ENCODE measurements around the gene RBM28.

RBM28 gene

DNA sequence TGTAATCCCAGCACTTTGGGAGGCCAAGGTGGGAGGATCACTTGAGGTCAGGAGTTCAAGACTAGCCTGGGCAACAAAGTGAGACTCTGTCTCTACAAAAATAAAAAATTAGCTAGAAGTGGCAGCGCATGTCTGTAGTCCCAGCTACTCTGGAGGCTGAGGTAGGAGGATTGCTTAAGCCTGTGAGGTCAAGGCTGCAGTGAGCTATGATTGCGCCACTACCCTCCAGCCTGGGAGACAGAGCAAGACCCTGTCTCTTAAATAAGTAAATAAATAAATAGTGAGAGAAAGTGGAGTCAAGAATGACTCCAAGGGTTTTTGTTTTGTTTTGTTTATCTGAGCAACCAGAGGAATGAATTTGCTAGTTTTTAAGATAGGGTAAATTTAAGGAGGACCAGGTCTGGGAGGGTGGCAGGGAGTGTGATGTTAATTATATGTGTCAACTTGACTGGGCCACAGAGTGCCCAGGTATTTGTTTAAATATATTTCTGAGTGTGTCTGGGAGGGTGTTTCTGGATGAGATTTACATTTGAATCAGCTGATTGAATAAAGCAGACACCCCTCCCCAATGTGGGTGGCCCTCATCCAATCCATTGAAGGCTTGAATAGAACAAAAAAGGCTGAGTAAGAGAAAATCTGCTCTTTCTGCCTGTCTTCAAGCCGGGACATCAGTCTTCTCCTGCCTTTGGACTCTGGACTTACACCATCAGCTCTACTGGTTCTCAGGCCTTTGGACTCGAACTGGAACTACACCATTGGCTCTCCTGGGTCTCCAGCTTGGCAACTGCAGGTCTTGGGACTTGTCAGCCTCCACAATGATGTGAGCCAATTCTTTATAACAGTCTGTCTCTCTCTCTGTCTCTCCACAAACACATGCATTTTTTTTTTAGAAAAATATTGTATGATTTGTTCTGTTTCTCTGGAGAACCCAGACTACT lies 42.5 kb upstream of the RBM28 start:
- H3K9me3 ChIP-seq (ENCODE audit: control insufficient read depth in 2 of 2, low read length in 2 of 2): no peaks in the 10 kb centered on the region
- no peaks in the 10 kb centered on the region for H3K36me3 ChIP-seq (ENCODE audit: control insufficient read depth in 2 of 2, insufficient read depth in 2 of 2, low read length in 2 of 2)
- no peak overlapping the region for H3K4me3 ChIP-seq (ENCODE audit: low read length in 2 of 2)
- H3K9ac ChIP-seq (ENCODE audit: low read length in 2 of 2): no peak overlapping the region
- H3K4me1 ChIP-seq (ENCODE audit: control insufficient read depth, insufficient read depth, low read length): peaks cover 10% of the 10 kb centered on the region
- peaks cover 0 to 4% of the 10 kb centered on the region in 2 donors for H3K27me3 ChIP-seq (ENCODE audit: control insufficient read depth in 1 of 2, insufficient read depth in 2 of 2, low read length in 2 of 2)
- H3K27ac ChIP-seq (ENCODE audit: low read length): no peak overlapping the region

DNA sequence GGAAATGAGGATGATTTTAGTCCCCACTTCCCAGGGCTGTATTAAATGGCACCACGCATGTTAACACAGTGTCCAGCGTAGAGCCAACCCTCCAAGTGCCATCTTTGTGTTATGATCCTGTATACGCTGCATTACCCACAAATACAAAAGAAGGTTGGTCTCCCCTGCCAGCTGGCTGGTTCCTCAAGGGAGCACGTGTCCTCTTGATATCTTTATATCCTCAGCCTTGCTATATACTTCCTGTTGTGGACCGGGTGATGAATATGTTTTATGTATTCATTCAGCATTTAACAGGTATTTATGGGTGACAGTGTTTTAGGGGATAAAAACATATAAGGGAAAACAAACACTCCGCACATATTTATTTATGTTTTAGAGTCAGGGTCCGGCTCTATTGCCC lies 41.0 kb upstream of the RBM28 start:
- H3K9ac ChIP-seq (ENCODE audit: low read length in 2 of 2): no peak overlapping the region
- H3K36me3 ChIP-seq (ENCODE audit: control insufficient read depth in 2 of 2, insufficient read depth in 2 of 2, low read length in 2 of 2): no peaks in the 10 kb centered on the region

DNA sequence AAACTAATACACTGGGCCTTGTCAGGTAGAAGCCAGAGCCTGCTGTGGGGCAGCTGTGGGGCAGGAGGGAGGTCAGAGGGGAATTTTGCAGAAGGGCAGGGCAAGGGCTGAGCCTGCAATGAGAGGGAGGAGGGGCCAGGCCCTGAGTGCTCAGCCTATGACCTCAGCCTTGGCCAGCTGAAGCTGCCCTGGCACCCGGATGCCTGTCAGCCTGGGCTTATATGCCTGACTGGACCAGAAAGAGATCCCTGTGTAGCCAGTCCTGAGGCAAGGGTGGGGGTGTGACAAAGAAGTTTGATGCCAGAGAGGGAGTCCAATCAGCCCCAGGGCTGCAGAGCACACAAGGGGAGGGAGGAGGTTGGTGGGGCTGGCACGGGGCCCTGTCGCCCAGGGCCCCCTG lies 40.1 kb upstream of the RBM28 start:
- H3K27ac ChIP-seq (ENCODE audit: low read length): no peak overlapping the region
- H3K9ac ChIP-seq (ENCODE audit: low read length in 2 of 2): no peak overlapping the region
- peaks cover 10% of the 10 kb centered on the region for H3K4me1 ChIP-seq (ENCODE audit: control insufficient read depth, insufficient read depth, low read length)
- H3K36me3 ChIP-seq (ENCODE audit: control insufficient read depth in 2 of 2, insufficient read depth in 2 of 2, low read length in 2 of 2): no peaks in the 10 kb centered on the region
- H3K27me3 ChIP-seq (ENCODE audit: control insufficient read depth in 1 of 2, insufficient read depth in 2 of 2, low read length in 2 of 2): peaks cover 0 to 4% of the 10 kb centered on the region in 2 donors
- no peak overlapping the region for H3K4me3 ChIP-seq (ENCODE audit: low read length in 2 of 2)
- H3K9me3 ChIP-seq (ENCODE audit: control insufficient read depth in 2 of 2, low read length in 2 of 2): no peaks in the 10 kb centered on the region

More for the DNA sequence above, 41.0 kb upstream of the RBM28 start:
- H3K4me3 ChIP-seq (ENCODE audit: low read length in 2 of 2): no peak overlapping the region
- no peaks in the 10 kb centered on the region for H3K9me3 ChIP-seq (ENCODE audit: control insufficient read depth in 2 of 2, low read length in 2 of 2)
- no peak overlapping the region for H3K27ac ChIP-seq (ENCODE audit: low read length)
- H3K4me1 ChIP-seq (ENCODE audit: control insufficient read depth, insufficient read depth, low read length): peaks cover 10% of the 10 kb centered on the region
- H3K27me3 ChIP-seq (ENCODE audit: control insufficient read depth in 1 of 2, insufficient read depth in 2 of 2, low read length in 2 of 2): peaks cover 0 to 4% of the 10 kb centered on the region in 2 donors

DNA sequence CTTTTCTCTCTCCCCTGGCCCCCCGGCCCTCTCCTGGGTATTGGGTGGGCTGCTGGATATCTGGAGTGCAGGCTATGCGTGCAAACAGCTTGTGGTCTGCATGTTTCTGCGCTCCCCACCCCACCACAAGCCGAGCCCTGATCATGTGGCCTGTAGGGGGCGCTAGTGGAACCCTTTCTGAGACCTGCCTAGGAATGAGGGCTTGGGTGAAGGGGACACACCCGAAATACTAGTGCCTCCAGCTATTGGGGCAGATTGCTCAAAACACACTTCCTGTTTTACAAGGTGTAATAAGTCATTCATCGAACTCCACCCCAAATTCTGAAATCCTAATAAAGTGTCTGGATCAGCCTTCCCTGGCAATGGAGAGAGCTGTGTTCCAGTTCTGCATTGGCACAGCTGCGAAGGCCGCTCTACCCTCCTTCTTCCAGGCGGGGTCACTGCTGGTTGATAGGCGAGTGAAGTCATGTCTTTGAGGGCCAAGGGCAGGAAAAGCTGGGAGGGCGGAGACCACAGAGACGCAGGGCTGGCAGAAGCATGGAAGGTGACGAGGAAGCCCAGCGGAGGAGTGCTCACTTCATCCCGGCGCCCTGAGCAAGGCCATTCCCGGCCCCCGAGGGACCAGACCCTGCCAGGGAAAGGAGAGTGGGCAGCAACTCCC lies 37.6 kb upstream of the RBM28 start:
- Histone ChIP-seq H3K4me1 (ENCODE audit: control insufficient read depth, insufficient read depth, low read length) (no peaks in the 10 kb centered on the region), H3K9me3 (ENCODE audit: control insufficient read depth in 2 of 2, low read length in 2 of 2) (no peaks in the 10 kb centered on the region), H3K27ac (ENCODE audit: low read length) (no peak overlapping the region), H3K4me3 (ENCODE audit: low read length in 2 of 2) (no peak overlapping the region), H3K36me3 (ENCODE audit: control insufficient read depth in 2 of 2, insufficient read depth in 2 of 2, low read length in 2 of 2) (no peaks in the 10 kb centered on the region), H3K9ac (ENCODE audit: low read length in 2 of 2) (no peak overlapping the region), H3K27me3 (ENCODE audit: control insufficient read depth in 1 of 2, insufficient read depth in 2 of 2, low read length in 2 of 2) (no peaks in the 10 kb centered on the region)

DNA sequence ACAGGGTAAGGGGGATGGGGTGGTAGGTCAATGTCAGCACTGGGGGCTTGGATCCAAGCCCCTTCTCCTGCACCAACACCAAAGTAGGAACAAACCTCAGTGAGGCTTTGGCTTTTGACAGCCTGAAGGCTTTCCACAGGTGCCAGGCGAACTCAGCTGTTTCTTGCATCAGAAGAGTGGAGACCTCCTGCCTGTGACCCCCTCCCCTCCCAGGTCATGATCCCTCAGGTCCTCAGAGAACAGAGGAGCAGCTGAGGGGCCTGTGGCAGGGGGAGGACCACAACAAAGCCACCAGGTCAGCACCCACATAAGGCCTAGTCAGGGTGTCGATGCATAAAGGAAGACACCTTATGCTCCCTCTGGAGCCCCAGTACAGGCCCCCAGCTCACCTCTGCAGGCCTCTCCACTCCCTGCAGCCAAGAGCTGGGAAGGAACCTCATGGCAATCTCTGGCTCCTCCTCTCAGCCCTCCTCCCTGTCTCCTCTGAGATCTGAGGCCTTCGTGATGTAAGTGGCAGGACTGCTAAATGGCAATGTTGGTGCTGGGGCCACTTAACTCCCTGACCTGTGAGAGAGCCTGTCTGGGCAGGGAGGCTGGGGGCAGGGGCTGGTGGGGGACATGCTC lies 36.9 kb upstream of the RBM28 start:
- Histone ChIP-seq H3K9ac (ENCODE audit: low read length in 2 of 2) (no peak overlapping the region), H3K36me3 (ENCODE audit: control insufficient read depth in 2 of 2, insufficient read depth in 2 of 2, low read length in 2 of 2) (no peaks in the 10 kb centered on the region), H3K4me3 (ENCODE audit: low read length in 2 of 2) (no peak overlapping the region), H3K9me3 (ENCODE audit: control insufficient read depth in 2 of 2, low read length in 2 of 2) (no peaks in the 10 kb centered on the region), H3K27me3 (ENCODE audit: control insufficient read depth in 1 of 2, insufficient read depth in 2 of 2, low read length in 2 of 2) (no peaks in the 10 kb centered on the region), H3K4me1 (ENCODE audit: control insufficient read depth, insufficient read depth, low read length) (no peaks in the 10 kb centered on the region), H3K27ac (ENCODE audit: low read length) (no peak overlapping the region)

DNA sequence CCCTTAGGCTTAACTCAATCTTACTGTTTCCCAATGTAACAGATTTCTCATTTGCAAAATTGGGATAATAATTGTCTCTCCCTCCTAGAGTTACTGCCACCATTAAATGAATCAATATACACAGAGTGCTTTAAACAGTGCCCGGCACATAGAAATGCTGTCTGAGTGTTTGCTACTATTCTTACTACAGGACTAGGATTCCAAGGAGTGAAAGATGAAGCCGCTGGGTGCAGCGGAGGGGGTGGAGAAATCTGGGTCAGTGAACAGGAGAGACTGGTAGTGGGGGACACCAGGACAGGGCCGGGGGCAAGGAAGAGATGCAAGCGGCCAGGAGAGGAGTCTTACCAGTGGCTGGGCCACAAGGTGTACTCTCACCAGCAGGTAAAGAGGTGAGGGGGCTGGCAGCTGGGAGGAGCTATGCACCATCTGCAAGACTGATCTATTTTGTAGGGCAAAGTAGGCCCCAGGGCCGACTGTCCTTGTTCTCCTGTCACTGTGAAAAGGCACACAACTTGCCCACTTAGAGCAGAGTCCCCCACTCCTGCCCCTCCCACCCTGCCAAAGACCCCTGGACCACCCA lies 36.3 kb upstream of the RBM28 start:
- Histone ChIP-seq H3K4me3 (ENCODE audit: low read length in 2 of 2) (no peak overlapping the region), H3K27ac (ENCODE audit: low read length) (no peak overlapping the region), H3K9ac (ENCODE audit: low read length in 2 of 2) (no peak overlapping the region), H3K4me1 (ENCODE audit: control insufficient read depth, insufficient read depth, low read length) (no peaks in the 10 kb centered on the region), H3K36me3 (ENCODE audit: control insufficient read depth in 2 of 2, insufficient read depth in 2 of 2, low read length in 2 of 2) (no peaks in the 10 kb centered on the region), H3K9me3 (ENCODE audit: control insufficient read depth in 2 of 2, low read length in 2 of 2) (no peaks in the 10 kb centered on the region), H3K27me3 (ENCODE audit: control insufficient read depth in 1 of 2, insufficient read depth in 2 of 2, low read length in 2 of 2) (no peaks in the 10 kb centered on the region)

DNA sequence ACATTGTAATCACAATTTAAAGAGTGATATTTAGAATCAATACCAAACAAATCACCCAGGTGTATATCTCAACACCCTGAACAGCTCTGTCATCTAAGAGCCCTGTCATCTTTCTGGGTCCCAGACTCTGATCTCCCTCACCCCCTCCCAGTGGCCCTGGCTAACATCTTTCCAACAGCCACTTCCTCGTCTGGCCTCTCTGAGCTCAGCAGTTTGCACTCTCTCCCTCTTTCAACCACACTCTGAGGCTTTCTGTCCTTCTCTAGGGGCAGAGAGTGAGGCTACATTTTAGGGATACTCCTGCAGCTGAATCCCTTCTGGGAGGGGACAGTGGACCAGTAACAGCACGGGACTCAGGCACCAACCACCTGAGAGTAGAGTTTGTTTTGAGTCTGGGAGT lies 34.9 kb upstream of the RBM28 start:
- no peaks in the 10 kb centered on the region for H3K4me1 ChIP-seq (ENCODE audit: control insufficient read depth, insufficient read depth, low read length)
- H3K27me3 ChIP-seq (ENCODE audit: control insufficient read depth in 1 of 2, insufficient read depth in 2 of 2, low read length in 2 of 2): no peaks in the 10 kb centered on the region
- no peaks in the 10 kb centered on the region for H3K36me3 ChIP-seq (ENCODE audit: control insufficient read depth in 2 of 2, insufficient read depth in 2 of 2, low read length in 2 of 2)
- no peak overlapping the region for H3K27ac ChIP-seq (ENCODE audit: low read length)
- no peaks in the 10 kb centered on the region for H3K9me3 ChIP-seq (ENCODE audit: control insufficient read depth in 2 of 2, low read length in 2 of 2)
- H3K9ac ChIP-seq (ENCODE audit: low read length in 2 of 2): no peak overlapping the region
- no peak overlapping the region for H3K4me3 ChIP-seq (ENCODE audit: low read length in 2 of 2)

DNA sequence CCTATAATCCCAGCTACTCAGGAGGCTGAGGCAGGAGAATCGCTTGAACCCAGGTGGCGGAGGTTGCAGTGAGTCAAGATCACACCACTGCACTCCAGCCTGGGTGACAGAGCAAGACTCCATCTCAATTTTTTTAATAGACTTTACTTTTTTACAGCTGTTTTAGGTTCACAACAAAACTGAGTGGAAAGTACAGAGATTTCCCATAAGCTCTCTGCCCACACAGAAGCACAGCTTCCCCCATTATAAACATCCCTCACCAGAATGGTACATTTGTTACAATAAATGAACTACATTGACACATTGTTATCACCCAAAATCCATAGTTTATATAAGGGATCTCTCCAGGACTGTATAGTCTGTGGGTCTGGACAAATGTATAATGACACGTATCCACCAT lies 32.4 kb upstream of the RBM28 start:
- Histone ChIP-seq H3K27ac (ENCODE audit: low read length) (no peak overlapping the region), H3K27me3 (ENCODE audit: control insufficient read depth in 1 of 2, insufficient read depth in 2 of 2, low read length in 2 of 2) (no peaks in the 10 kb centered on the region), H3K36me3 (ENCODE audit: control insufficient read depth in 2 of 2, insufficient read depth in 2 of 2, low read length in 2 of 2) (no peaks in the 10 kb centered on the region)

DNA sequence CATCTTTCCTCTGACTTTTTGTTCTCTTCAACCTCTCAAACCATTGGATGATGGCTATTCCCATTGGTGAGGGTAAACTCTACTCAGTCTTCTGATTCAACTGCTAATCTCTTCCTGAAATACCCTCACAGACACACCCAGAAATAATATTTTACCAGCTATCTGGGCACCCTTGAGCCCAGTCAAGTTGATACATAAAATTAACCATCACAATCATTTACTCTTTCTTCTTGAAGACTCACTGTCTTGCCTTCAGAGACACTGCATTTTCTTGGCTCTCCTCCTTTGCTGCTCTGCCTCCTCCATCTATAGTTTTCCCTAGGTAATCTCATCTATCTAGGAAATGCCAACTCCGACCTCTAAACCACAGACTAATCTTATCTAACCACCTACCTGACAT lies 30.3 kb upstream of the RBM28 start:
- Histone ChIP-seq H3K27me3 (ENCODE audit: control insufficient read depth in 1 of 2, insufficient read depth in 2 of 2, low read length in 2 of 2) (no peaks in the 10 kb centered on the region), H3K36me3 (ENCODE audit: control insufficient read depth in 2 of 2, insufficient read depth in 2 of 2, low read length in 2 of 2) (no peaks in the 10 kb centered on the region), H3K27ac (ENCODE audit: low read length) (no peak overlapping the region), H3K4me3 (ENCODE audit: low read length in 2 of 2) (no peak overlapping the region), H3K9ac (ENCODE audit: low read length in 2 of 2) (no peak overlapping the region), H3K4me1 (ENCODE audit: control insufficient read depth, insufficient read depth, low read length) (no peaks in the 10 kb centered on the region), H3K9me3 (ENCODE audit: control insufficient read depth in 2 of 2, low read length in 2 of 2) (no peaks in the 10 kb centered on the region)

More for the DNA sequence above, 32.4 kb upstream of the RBM28 start:
- Histone ChIP-seq H3K9ac (ENCODE audit: low read length in 2 of 2) (no peak overlapping the region), H3K4me1 (ENCODE audit: control insufficient read depth, insufficient read depth, low read length) (no peaks in the 10 kb centered on the region), H3K9me3 (ENCODE audit: control insufficient read depth in 2 of 2, low read length in 2 of 2) (no peaks in the 10 kb centered on the region), H3K4me3 (ENCODE audit: low read length in 2 of 2) (no peak overlapping the region)

DNA sequence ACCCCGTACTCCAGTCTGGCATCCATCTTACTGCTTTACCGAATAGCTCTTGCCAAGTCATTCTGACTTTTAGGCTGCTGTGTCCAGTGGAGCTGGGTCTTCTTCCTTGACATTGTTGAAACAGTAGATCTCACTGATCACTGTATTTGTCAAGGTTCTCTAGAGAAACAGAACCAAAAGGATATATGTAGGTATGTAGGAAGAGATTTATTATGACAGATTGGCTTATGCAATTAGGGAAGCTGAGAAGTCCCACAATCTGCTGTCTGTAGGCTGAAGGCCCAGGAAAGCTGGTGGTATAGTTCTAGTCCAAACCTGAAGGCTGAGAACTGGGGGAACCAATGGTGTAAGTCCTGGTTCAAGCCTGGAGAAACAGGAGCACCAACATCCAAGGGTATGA lies 29.9 kb upstream of the RBM28 start:
- H3K9ac ChIP-seq (ENCODE audit: low read length in 2 of 2): no peak overlapping the region
- H3K36me3 ChIP-seq (ENCODE audit: control insufficient read depth in 2 of 2, insufficient read depth in 2 of 2, low read length in 2 of 2): no peaks in the 10 kb centered on the region
- no peaks in the 10 kb centered on the region for H3K9me3 ChIP-seq (ENCODE audit: control insufficient read depth in 2 of 2, low read length in 2 of 2)
- H3K27me3 ChIP-seq (ENCODE audit: control insufficient read depth in 1 of 2, insufficient read depth in 2 of 2, low read length in 2 of 2): no peaks in the 10 kb centered on the region
- no peak overlapping the region for H3K4me3 ChIP-seq (ENCODE audit: low read length in 2 of 2)
- no peak overlapping the region for H3K27ac ChIP-seq (ENCODE audit: low read length)
- no peaks in the 10 kb centered on the region for H3K4me1 ChIP-seq (ENCODE audit: control insufficient read depth, insufficient read depth, low read length)
